NT2/D1 (cell line): ENCODE data around the gene TSC22D3.

Experiments
- YY1 ChIP-seq: IDR thresholded peaks from 2 replicates; pipeline ENCODE4 v1.6.1; 2011; ENCODE audit not compliant: insufficient read length, insufficient read depth
- ZNF274 ChIP-seq: IDR thresholded peaks from 2 replicates; pipeline ENCODE4 v1.6.1; 2011; ENCODE audit warnings: mild to moderate bottlenecking, low read depth, low read length

DNA sequence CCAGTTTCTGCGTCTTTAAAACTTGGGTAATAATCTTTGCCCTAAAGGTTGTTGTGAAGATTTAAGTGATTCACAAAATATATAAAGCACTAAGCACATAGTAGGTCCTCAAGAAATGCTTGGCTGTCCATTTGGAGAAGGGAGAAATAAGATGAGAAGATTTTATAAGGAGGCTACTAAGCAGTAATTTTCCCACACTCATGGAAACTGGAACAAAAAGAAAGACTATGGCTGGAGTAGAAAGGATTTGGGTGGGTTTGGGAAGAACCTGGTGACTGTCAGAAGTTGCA lies 100.3 kb downstream of the TSC22D3 start:
- no peak for TF ChIP-seq YY1
- no peak for TF ChIP-seq ZNF274
